CD8-positive, alpha-beta memory T cell (primary cell): ENCODE data around the gene RANBP9. TPM values are rescaled to one million over a fixed set of nuclear protein-coding genes. Genes with fewer than 3 reads are reported as not detected.

Source experiments
- CTCF ChIA-PET: fragments of 350-600 bp; sonication (Branson Sonifier 250); formaldehyde crosslinking; loops from one replicate; lab custom pipeline; 2021; ENCODE audit warnings: antibody characterized with exemption; lab: Charles Lee
- POLR2A ChIA-PET: fragments of 350-600 bp; sonication (Branson Sonifier 250); formaldehyde crosslinking; loops from one replicate; lab custom pipeline; 2021; ENCODE audit warnings: antibody characterized with exemption; lab: Charles Lee
- DNase-seq, 5 donors: peaks; one replicate each; pipeline versions ENCODE4 v3.0.0 to v3.0.0-alpha.2; 2020 to 2022; ENCODE audit warnings: mixed read lengths in 1 of 5
- H3K27ac ChIP-seq: one replicate; pipeline ENCODE4 v1.7.0; 2013; ENCODE audit warnings: low read depth, mild to moderate bottlenecking, low read length, moderate library complexity
- H3K27me3 ChIP-seq: 2 replicates; pipeline ENCODE4 v1.7.0; 2013; ENCODE audit warnings: low read length, mild to moderate bottlenecking; ENCODE audit not compliant: insufficient read depth, poor library complexity, severe bottlenecking
- H3K36me3 ChIP-seq: 2 replicates; pipeline ENCODE4 v1.7.0; 2013; ENCODE audit warnings: mild to moderate bottlenecking, low read length, moderate library complexity; ENCODE audit not compliant: insufficient read depth
- H3K4me1 ChIP-seq: 2 replicates; pipeline ENCODE4 v1.7.0; 2013; ENCODE audit warnings: mild to moderate bottlenecking, low read length, moderate library complexity; ENCODE audit not compliant: insufficient read depth
- H3K4me3 ChIP-seq: 2 replicates; pipeline ENCODE4 v1.7.0; 2013; ENCODE audit warnings: mild to moderate bottlenecking, low read length
- H3K9me3 ChIP-seq: 2 replicates; pipeline ENCODE4 v1.7.0; 2013; ENCODE audit warnings: mild to moderate bottlenecking, low read length
- H3K27ac Mint-ChIP-seq, 8 donors: one replicate each; pipeline ENCODE4 v1.8.0; 2020 to 2021; ENCODE audit warnings: mixed read lengths in 8 of 8, mild to moderate bottlenecking in 6 of 8, inconsistent platforms in 3 of 8, moderate library complexity in 3 of 8
- H3K27me3 Mint-ChIP-seq, 2 donors: one replicate each; pipeline ENCODE4 v1.8.0; 2020 to 2021; ENCODE audit warnings: mixed read lengths in 2 of 2, mild to moderate bottlenecking in 1 of 2, moderate library complexity in 1 of 2
- H3K36me3 Mint-ChIP-seq, 3 donors: one replicate each; pipeline ENCODE4 v1.8.0; 2020 to 2021; ENCODE audit warnings: mixed read lengths in 3 of 3, inconsistent platforms in 1 of 3, mild to moderate bottlenecking in 1 of 3
- H3K4me1 Mint-ChIP-seq, 3 donors: one replicate each; pipeline ENCODE4 v1.8.0; 2020 to 2021; ENCODE audit warnings: mixed read lengths in 3 of 3, inconsistent platforms in 1 of 3, mild to moderate bottlenecking in 1 of 3
- H3K4me3 Mint-ChIP-seq, 7 donors: one replicate each; pipeline ENCODE4 v1.8.0; 2020 to 2021; ENCODE audit warnings: mixed read lengths in 7 of 7, mild to moderate bottlenecking in 6 of 7, moderate library complexity in 4 of 7, inconsistent platforms in 2 of 7
- H3K9me3 Mint-ChIP-seq, 5 donors: one replicate each; pipeline ENCODE4 v1.8.0; 2020 to 2022; ENCODE audit warnings: mixed read lengths in 5 of 5, mild to moderate bottlenecking in 3 of 5, moderate library complexity in 2 of 5, inconsistent platforms in 1 of 5
- polyA plus RNA-seq: library from polyadenylated mRNA; unstranded; fragments of 300-500 nt; fragmentation: Illumina TruSeq; gene quantifications from one replicate; pipeline ENCODE4 v1.2.3, GENCODE V29; 2021
- total RNA-seq, 2 experiments: library from RNA; stranded (reverse); gene quantifications; one replicate each; pipeline ENCODE4 v1.2.3, GENCODE V29; 2021

RANBP9 gene
- total and polyA plus RNA-seq, 3 experiments from 2014 or later = 6.2 to 47.0 (median 45.4) TPM

GRCh38 chr6:13576017-13576416 lies 135.6 kb downstream of the RANBP9 start:
- H3K4me1 ChIP-seq = peaks cover 10% of the 10 kb centered on the region
- no peaks in the 10 kb centered on the region for H3K9me3 ChIP-seq
- CTCF ChIA-PET = interaction anchor here (1.4 to 6.6 kb wide), 11 partner anchors 11 to 333 kb away, joined by 3 to 94 read pairs (median 7); partner anchors contain the start of genes NOL7 and RANBP9
- no peaks in the 10 kb centered on the region for H3K36me3 ChIP-seq
- no peak overlapping the region for H3K27ac ChIP-seq
- H3K27me3 ChIP-seq = no peaks in the 10 kb centered on the region
- Mint-ChIP-seq H3K27ac (peak overlapping the region in 6 of 8 donors; percentile 23 to 95 (median 81)), H3K4me3 (peak overlapping the region in 6 of 7 donors; percentile 7 to 82 (median 63)), H3K36me3 (peaks cover 2 to 27% (median 5%) of the 10 kb centered on the region in 3 donors), H3K9me3 (no peaks in the 10 kb centered on the region), H3K4me1 (peaks cover 21 to 31% (median 29%) of the 10 kb centered on the region in 3 donors), H3K27me3 (no peaks in the 10 kb centered on the region)
- H3K4me3 ChIP-seq = no peak overlapping the region
- POLR2A ChIA-PET = no interaction called here
- no peak for DNase-seq

DNA sequence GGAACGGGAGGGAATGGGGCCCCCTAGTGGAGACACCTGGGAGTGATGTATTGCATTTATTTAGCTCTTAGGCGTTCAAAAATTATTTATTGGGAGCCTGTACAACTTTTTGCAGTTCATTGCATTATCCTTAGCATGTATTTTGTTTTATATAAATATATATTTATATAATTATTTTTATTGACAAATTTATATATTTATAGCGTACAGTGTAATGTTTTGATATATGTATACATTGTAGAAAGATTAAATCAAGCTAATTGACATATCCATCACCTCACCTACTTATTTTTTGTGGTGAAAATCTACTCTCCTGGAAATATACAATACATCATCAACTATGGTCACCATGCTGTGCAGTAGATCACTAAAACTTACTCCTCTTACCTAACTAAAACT lies 136.3 kb downstream of the RANBP9 start:
- H3K9me3 ChIP-seq = no peaks in the 10 kb centered on the region
- ChIA-PET POLR2A (interaction anchor here (0.6 to 2.5 kb wide), 10 partner anchors 13 to 500 kb away, joined by 3 to 38 read pairs (median 4); partner anchors contain the start of genes GFOD1, NOL7 and TBC1D7), CTCF (interaction anchor here (0.6 to 6.6 kb wide), 38 partner anchors 9 to 333 kb away, joined by 3 to 94 read pairs (median 5); partner anchors contain the start of genes GFOD1, NOL7, RANBP9 and TBC1D7)
- H3K4me3 ChIP-seq = peak overlapping the region; percentile 95
- peak overlapping the region; percentile 83 for H3K27ac ChIP-seq
- Mint-ChIP-seq H3K27me3 (no peaks in the 10 kb centered on the region), H3K4me1 (peaks cover 21 to 31% (median 29%) of the 10 kb centered on the region in 3 donors), H3K9me3 (no peaks in the 10 kb centered on the region), H3K27ac (peak overlapping the region; percentile 92 to 99 (median 96)), H3K4me3 (peak overlapping the region; percentile 90 to 97 (median 94)), H3K36me3 (peaks cover 2 to 20% (median 5%) of the 10 kb centered on the region in 3 donors)
- no peaks in the 10 kb centered on the region for H3K27me3 ChIP-seq
- peaks cover 10% of the 10 kb centered on the region for H3K4me1 ChIP-seq
- no peaks in the 10 kb centered on the region for H3K36me3 ChIP-seq
- no peak for DNase-seq

GRCh38 chr6:13574571-13575376 lies 136.9 kb downstream of the RANBP9 start, which contains the start of gene SIRT5:
Gene SIRT5 (plus strand): TSS chr6:13574601. CDS start chr6:13584111, 9,510 bp downstream.
- H3K27ac Mint-ChIP-seq = peak within 1 kb of the TSS; percentile 92 to 99 (median 96)
- peaks cover 2 to 14% (median 5%) of the 10 kb centered on the region in 3 donors for H3K36me3 Mint-ChIP-seq
- POLR2A ChIA-PET = interaction anchor here (0.6 to 2.5 kb wide), 15 partner anchors 13 to 500 kb away, joined by 3 to 38 read pairs (median 4); partner anchors contain the start of genes GFOD1, NOL7, RANBP9 and TBC1D7
- peak within 1 kb of the TSS; percentile 90 to 97 (median 94) for H3K4me3 Mint-ChIP-seq
- DNase-seq = peak; percentile 64 to 84 (median 73)
- no peaks in the 10 kb centered on the region for H3K27me3 ChIP-seq
- H3K4me3 ChIP-seq = peak within 1 kb of the TSS; percentile 95
- peak within 1 kb of the TSS; percentile 83 for H3K27ac ChIP-seq
- H3K36me3 ChIP-seq = no peaks in the 10 kb centered on the region
- H3K9me3 Mint-ChIP-seq = no peaks in the 10 kb centered on the region
- H3K27me3 Mint-ChIP-seq = no peaks in the 10 kb centered on the region
- H3K4me1 Mint-ChIP-seq = peaks cover 21 to 31% (median 29%) of the 10 kb centered on the region in 3 donors
- H3K9me3 ChIP-seq = no peaks in the 10 kb centered on the region
- CTCF ChIA-PET = interaction anchor here (0.6 to 6.6 kb wide), 50 partner anchors 8 to 334 kb away, joined by 3 to 94 read pairs (median 4); partner anchors contain the start of genes GFOD1, NOL7, RANBP9 and TBC1D7
- peaks cover 10% of the 10 kb centered on the region for H3K4me1 ChIP-seq

- H3K27me3 Mint-ChIP-seq = no peaks in the 10 kb centered on the region
- H3K4me3 Mint-ChIP-seq = peak overlapping the region; percentile 90 to 97 (median 94)
- Histone ChIP-seq H3K27me3 (no peaks in the 10 kb centered on the region), H3K27ac (peak overlapping the region; percentile 83), H3K4me3 (peak overlapping the region; percentile 95), H3K4me1 (peaks cover 10% of the 10 kb centered on the region), H3K9me3 (no peaks in the 10 kb centered on the region), H3K36me3 (no peaks in the 10 kb centered on the region)
- POLR2A ChIA-PET = interaction anchor here (0.6 to 2.5 kb wide), 11 partner anchors 41 to 501 kb away, joined by 3 to 38 read pairs (median 5); partner anchors contain the start of genes GFOD1, NOL7, RANBP9 and TBC1D7
- CTCF ChIA-PET = interaction anchor here (0.6 to 6.6 kb wide), 40 partner anchors 9 to 257 kb away, joined by 3 to 94 read pairs (median 5); partner anchors contain the start of genes GFOD1, NOL7, RANBP9 and TBC1D7
- DNase-seq = peak; percentile 89 to 97 (median 96)
- no peaks in the 10 kb centered on the region for H3K9me3 Mint-ChIP-seq
- peak overlapping the region; percentile 92 to 99 (median 96) for H3K27ac Mint-ChIP-seq
- H3K4me1 Mint-ChIP-seq = peaks cover 21 to 31% (median 29%) of the 10 kb centered on the region in 3 donors
- H3K36me3 Mint-ChIP-seq = peaks cover 2 to 12% (median 5%) of the 10 kb centered on the region in 3 donors
Observed at GRCh38 chr6:13574149-13574570, 137.5 kb downstream of the RANBP9 start.

- Histone ChIP-seq H3K27ac (no peak overlapping the region), H3K4me3 (no peak overlapping the region), H3K4me1 (peaks cover 10% of the 10 kb centered on the region), H3K27me3 (no peaks in the 10 kb centered on the region), H3K9me3 (no peaks in the 10 kb centered on the region), H3K36me3 (no peaks in the 10 kb centered on the region)
- Mint-ChIP-seq H3K4me1 (peaks cover 21 to 31% (median 29%) of the 10 kb centered on the region in 3 donors), H3K36me3 (peaks cover 2 to 9% (median 5%) of the 10 kb centered on the region in 3 donors), H3K9me3 (no peaks in the 10 kb centered on the region), H3K4me3 (peak overlapping the region; percentile 90 to 97 (median 94)), H3K27ac (peak overlapping the region in 7 of 8 donors; percentile 43 to 95 (median 82)), H3K27me3 (peaks cover 0 to under 1% of the 10 kb centered on the region in 2 donors)
- DNase-seq = peak in 1 of 5 donors; percentile 2
- ChIA-PET POLR2A (interaction anchor here (1.1 to 2.5 kb wide), 5 partner anchors 42 to 246 kb away, joined by 3 to 38 read pairs (median 11); partner anchors contain the start of genes GFOD1, NOL7 and TBC1D7), CTCF (interaction anchor here (1.0 to 6.6 kb wide), 14 partner anchors 13 to 245 kb away, joined by 3 to 94 read pairs (median 8); partner anchors contain the start of genes GFOD1, NOL7, RANBP9 and TBC1D7)
Observed at GRCh38 chr6:13573669-13574110, 137.9 kb downstream of the RANBP9 start.

DNA sequence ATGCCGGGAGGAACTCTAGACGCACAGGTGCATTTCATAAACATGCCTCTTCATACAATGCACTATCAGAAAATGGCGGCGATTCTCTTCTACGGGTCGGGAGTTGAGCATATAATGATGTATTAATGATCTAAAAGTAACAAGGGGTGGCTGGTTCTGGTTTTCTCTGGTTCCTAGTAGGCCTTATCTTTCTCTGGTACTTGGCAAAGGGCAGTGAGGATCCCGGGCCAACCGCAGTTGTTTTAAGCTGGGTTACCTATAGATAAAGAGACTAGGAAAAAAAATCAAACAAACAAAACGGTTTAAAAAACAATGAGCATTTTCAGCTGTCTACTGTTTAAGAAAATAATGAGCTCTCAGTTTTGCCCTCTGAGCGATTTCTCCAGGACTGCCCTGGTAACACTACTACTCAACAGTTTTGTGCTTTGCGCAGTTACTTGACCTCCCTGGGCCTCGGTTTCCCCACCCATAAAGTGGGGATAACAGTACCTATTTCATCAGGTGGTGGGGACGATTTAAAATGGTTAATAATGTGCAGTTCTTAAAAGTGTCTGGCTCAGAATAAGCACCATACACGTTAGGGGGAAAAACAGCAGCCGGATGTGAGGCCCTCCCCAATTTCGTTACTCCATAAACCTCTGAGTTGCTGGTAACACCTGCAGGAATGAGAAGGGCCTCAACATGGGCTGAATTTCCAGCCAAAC lies 138.5 kb downstream of the RANBP9 start:
- Mint-ChIP-seq H3K36me3 (peaks cover 2 to 9% (median 4%) of the 10 kb centered on the region in 3 donors), H3K27ac (peak overlapping the region; percentile 52 to 95 (median 78)), H3K27me3 (peaks cover 0 to 6% of the 10 kb centered on the region in 2 donors), H3K4me1 (peaks cover 21 to 31% (median 29%) of the 10 kb centered on the region in 3 donors), H3K4me3 (peak overlapping the region; percentile 90 to 97 (median 94)), H3K9me3 (no peaks in the 10 kb centered on the region)
- Histone ChIP-seq H3K27ac (no peak overlapping the region), H3K4me3 (no peak overlapping the region), H3K27me3 (no peaks in the 10 kb centered on the region), H3K36me3 (no peaks in the 10 kb centered on the region), H3K4me1 (peaks cover 10% of the 10 kb centered on the region), H3K9me3 (no peaks in the 10 kb centered on the region)
- DNase-seq = no peak
- ChIA-PET CTCF (interaction anchor here (1.0 to 6.6 kb wide), 6 partner anchors 12 to 244 kb away, joined by 3 to 94 read pairs (median 16); partner anchors contain the start of genes NOL7, RANBP9 and TBC1D7), POLR2A (interaction anchor here (0.9 to 2.5 kb wide), 3 partner anchors 41 to 245 kb away, joined by 3 to 18 read pairs (median 3); partner anchors contain the start of gene TBC1D7)
